Measurements from ENCODE around the gene VSTM2B.
"Not testable (repeated sequence)": the region's sequence is repeated elsewhere in the genome, so short reads cannot be mapped to it uniquely, and the experiment has no call there.

VSTM2B gene

DNA sequence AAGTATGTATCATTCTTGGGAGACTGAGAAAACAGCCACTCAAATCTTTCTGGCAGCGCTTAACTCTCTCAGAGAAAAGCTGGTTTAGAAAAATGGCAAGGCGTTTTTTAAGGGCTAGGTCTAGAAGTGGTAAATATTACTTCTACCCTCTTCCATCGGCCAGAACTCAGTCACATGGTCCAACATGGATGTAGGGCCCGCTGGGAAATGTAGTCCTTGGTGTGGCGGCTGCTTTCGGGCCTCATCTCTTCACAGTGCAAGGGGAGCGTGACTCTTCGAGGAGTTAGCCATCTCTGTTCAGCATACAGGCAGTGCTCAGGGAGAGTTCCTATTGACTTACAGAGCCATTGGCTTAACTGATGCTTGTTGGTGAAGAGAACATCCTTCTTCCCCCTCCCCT lies 6.3 kb downstream of the VSTM2B start:
- DNase-seq, result no peak

DNA sequence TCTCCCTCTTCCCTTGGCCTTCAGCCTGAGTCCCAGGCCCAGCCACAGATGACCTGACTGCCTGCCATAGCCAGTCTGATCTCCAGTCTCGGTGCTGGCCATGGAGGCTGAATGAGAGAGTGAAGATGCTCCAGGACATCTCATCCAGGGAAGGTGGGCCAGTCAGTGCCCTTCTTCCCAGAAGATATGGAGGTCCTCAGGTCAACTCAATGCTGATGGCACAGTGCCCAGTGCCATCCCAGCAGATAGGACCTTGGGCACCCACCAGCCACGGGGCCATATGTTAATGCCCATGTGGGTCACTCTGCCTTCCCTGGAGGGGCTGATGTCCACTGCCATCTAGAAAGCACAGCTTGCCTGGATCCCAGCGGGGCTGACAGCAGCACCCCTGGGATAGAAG lies 7.2 kb downstream of the VSTM2B start:
- DNase-seq, result no peak

DNA sequence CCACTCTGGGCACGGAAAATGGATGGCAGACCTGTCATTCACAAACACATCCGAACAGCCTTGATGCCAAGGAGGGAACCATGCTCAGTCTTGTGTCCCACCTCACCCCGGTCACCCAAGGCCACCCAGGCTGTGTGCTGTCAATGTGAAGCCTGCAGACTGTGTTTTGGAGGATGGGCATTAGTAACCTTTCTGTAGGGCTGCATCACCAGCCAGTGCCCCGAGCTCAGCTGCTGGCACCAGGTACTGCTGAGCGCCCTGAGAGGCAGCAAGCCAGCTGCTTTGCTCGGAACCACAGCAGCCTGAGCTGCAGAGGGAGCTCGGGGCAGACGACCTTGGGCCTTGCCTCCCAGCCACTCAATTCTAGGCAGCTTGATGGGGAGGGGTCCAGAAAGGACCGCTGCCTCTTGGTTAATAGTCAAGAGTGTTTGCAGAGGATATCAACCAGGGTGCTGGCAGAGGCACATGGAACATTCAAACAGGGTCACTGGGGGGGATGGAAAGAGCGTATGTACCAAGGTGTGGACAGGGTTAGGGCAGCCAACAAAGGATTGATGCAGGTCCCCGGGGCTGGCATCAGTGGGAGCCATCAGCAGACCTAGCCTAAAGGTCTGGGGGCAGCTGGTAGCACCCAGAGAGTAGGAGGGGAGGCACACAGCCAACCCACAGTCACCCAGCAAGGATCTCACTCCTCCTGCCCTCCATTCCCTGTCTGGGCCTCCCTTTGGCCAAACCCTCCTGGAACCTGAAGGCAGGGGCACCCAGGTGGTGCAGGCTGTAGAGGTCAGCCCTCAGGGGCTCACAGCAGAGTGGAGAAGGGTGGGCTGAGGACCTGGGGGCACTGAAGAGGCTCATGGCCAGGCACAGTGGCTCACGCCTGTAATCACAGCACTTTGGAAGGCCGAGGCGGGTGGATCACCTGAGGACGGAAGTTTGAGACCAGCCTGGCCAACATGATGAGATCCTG lies 8.1 kb downstream of the VSTM2B start:
- no peak for DNase-seq

DNA sequence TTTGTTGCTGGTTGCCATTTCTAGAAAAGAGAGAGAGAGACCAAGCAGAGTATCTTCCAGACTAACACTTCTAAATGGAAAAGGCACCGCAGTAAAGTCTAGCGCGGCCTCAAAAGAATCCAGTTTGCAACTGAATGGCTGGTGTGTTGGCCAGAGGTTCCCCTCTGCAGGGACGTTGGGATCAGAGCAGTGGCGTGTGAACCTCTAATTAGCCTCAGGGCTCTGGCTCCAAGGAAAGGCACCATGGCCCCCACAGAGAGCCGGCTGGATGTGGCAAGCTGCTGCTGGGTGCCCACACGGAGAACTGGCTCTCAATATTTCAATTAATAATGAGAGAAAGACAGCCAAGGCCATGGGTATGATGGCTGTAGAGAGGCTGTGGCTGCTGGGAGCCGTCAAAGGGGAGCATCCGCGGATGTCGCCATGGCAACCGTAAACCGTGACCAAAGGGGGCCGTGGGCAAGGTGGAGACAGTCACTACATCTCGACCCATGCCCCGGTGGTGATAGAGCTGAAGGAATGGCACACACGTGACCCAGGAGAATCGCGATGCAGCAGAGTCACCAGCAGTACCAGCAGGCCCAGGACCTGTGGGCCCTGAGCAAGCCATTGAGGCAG lies 9.5 kb downstream of the VSTM2B start:
- DNase-seq, result no peak

DNA sequence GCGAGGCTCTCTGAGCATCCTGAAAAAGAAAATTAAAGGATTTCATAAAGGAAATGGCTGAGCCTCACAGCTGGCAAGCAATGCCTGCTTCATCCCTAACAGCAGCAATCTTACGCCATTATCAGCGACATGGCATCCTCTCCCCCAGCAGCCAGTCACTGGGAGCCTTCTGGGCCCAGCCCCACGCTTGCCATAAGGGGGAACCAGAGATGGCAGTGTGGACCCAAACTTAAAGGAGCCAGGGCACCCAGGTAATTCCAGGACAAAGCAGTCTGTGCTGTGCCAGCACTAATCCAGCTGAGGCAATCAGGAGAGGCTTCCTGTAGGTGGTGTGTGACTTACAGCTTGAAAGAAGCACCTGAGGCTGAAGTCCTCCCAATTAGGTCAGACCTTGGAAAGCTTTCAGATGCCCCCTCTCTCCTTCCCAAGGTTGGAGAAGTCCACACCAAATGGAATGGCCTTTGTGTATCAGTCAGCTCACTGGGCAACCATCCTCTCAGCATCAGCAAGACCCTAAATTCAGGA lies 10.3 kb downstream of the VSTM2B start:
- DNase-seq, result no peak

DNA sequence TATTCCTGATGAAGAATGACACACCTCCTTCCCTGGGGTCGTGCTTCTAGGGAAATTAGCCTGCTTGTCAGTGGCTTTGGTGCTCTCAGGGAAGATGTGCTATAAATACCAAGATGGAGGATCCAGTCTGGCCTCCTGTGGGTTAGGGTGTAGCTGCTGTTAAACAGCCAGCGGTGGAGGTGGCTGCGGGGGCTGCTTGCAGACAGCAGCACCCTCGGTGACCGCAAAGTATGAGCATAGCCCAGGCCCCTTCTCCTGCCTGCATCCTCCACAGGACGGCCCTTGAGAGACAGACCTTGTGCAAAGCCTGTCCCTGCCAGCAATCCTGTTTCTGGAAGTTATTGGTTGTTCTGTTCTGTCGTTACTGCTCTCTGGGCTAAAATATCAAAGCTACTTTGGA lies 11.4 kb downstream of the VSTM2B start:
- DNase-seq, result no peak

DNA sequence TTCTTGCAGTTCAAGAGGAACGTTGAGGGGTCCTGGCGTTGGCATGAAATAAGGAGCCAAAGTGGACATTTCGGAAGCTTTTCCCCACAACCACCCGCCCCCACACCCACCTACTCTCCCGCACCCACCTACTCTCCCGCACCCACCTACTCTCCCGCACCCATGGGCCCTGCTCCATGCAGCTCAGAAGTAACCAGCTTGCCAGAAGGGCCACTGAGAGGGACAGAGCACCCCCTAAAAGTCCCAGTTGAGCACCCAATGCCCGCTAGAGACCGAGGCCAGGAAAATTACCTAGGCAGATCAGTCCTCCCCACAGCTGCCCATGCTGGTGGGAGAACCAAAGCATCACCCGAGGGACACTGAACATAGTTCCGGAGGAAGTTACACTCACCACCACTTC lies 11.8 kb downstream of the VSTM2B start:
- DNase-seq, result no peak

DNA sequence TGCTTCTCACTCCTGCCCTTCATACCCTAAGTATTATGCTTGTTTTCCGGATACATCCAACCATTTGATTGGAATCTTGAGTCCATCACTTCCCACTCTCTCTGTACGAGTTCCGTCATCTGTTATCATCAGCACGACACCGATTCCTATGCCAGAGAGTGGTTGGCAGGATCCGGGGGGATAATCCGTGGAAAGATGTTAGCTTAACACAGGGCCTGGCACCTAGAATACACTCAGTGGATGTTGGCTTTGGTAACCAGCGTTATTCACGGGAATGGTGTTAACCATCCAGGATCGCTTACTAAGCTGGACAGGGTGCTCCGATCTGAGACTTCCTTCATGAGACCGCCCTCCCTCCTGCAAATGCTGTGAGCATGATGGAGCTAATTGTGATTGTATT lies 12.4 kb downstream of the VSTM2B start:
- no peak for DNase-seq

DNA sequence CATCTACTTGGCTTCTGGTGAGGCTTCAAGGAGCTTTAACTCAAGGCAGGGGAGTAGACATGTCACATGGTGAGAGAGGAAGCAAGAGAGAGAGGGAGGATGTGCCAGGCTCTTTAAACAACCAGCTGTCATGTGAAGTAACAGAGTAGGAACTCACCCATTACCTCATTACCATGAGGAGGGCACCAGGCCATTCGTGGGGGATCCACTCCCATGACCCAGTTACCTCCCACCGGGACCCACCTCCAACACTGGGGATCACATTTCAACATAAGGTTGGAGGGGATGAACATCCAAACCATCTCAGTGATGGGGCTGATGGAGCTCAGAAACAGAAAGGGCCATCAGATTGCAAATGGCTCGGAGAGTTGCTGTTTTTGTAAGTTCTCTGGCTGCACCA lies 12.9 kb downstream of the VSTM2B start:
- DNase-seq, result no peak

DNA sequence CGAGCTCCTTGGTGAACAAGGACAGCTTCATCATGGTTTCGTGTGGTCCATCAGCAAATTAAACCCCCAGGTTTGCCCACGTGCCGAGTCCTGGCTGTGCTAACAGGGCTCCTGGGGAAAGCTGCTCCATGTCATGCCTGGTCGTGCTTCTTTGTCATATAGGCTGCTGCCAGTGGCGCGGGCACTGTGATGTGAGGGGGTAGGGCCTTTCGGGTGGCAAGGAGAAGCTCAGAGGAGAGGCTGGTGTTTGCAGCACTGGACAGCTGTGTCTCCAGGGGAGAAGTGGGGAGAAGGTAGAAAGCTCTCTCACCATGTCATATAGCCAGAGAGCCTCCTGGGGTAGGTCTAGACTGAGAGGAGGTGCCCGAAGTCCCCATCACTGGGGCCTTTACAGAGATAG lies 13.3 kb downstream of the VSTM2B start:
- no peak for DNase-seq

DNA sequence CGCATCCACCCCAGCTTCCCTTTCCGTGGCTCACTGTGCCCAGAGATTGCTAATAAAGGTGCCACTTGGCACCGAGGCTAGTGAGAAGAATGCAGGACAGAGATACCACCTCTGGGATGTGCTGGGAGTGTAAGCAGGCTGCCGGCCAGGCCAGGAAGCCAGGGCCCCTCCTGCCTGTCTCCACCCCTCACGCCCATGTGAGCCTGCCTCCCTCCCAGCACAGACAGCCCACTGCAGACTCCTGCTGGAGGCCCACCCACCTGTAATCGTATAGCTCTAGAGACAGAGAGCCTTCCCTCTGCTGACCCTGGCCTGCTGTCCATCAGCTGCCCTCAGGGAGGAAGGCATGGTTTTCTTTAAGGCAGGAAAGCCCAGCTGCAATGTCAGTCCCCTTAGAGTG lies 13.9 kb downstream of the VSTM2B start:
- DNase-seq, result no peak

DNA sequence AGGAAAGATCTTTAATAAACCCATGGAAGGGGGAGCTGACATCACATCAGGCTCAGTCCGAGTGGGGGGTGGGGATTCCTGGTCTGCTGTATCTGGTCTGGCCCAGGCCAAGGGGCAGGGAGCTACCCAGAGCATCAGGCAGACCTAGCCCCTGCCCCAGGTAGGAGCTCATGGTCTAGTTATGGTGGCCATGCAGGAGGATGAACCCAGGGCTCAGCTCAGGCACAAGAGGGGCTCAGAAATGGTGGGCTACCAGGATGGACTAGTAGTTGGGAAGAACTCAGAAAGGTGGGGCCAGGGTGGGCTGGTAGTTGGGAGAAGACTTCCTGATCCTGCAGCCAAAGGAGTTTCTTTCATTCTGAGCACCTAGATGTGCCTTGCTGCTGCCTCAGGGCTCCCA lies 14.3 kb downstream of the VSTM2B start:
- no peak for DNase-seq

DNA sequence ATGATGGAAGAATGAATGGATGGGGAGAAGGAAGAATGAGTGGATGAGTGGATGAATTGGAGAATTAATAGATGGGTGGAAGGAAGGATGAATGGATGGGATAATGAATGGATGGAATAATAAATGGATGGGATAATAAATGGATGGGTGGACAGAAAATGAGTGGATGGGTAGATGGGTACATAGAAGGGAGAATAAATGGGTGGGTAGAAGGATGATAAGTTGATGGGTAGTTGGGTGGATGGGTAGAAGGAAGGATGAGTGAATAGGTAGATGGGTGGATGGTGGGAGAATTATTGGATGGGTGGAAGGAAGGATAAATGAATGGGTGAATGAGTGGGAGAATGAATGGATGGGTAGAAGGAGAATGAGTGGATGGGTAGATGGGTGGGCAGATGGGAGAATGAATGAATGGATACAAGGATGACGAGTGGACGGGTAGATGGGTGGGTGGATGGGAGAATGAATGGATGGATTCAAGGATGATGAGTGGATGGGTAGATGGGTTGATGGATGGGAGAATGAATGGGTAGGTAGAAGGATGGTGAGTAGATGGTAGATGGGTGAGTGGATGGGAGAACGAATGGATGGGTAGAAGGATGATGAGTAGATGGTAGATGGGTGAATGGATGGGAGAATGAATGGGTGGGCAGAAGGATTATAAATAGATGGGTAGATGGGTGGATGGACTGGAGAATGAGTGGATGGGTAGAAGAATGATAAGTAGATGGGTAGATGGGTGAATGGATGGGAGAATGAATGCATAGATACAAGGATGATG lies 15.9 kb downstream of the VSTM2B start:
- DNase-seq, result no peak

DNA sequence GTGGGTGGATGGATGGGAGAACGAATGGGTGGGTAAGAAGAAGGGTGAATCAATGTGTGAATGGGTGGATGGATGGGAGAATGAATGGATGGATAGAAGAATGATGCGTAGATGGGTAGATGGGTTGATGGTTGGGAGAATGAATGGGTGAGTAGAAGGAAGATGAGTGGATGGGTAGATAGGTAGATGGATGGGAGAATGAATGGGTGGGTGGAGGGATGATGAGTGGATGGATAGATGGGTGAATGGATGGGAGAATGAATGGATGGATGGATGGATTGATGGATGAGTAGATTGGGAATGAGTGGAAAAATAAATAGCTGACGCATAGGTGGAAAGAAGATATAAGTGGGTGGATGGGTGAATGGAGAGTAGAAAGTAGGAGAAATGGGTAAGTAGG lies 16.5 kb downstream of the VSTM2B start:
- DNase-seq, result no peak

DNA sequence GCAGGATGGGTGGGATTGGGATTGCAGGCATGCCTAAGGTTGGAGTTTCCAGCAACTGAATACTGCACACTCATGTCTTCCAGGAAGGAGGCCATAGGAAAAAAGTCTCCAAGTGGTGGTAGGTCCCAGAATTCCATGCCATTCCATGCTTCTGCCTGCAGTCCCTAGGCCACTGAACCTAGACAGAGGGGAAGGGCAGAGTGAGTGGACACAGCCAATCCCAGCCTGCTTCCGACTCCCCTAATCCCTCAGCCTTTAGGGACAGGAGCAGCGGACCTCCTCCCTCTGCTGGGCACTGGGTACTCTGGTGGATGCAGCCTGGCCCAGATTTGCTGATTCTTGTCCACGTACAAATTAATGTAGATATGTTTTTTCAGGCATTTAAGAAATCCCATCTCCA lies 17.0 kb downstream of the VSTM2B start:
- DNase-seq, result no peak

DNA sequence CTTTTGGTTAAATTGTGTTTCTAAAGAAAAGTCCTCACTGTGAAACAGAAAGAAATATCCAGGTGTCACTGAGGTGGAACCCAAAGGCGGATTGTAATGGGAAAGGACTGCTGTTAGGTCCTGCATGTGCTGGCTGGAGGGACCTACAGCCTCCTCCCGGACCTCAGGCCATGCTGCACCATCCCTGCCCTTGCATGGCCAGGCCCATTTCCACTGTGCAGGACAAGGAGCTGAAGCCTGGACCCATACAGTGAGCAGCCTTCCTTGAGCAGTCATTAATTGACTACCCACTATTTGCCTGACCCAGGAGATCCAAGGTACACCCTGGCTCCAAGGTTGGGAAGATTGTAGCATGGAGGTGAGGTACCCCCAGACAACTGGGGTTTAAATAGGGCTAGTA lies 17.6 kb downstream of the VSTM2B start:
- no peak for DNase-seq

DNA sequence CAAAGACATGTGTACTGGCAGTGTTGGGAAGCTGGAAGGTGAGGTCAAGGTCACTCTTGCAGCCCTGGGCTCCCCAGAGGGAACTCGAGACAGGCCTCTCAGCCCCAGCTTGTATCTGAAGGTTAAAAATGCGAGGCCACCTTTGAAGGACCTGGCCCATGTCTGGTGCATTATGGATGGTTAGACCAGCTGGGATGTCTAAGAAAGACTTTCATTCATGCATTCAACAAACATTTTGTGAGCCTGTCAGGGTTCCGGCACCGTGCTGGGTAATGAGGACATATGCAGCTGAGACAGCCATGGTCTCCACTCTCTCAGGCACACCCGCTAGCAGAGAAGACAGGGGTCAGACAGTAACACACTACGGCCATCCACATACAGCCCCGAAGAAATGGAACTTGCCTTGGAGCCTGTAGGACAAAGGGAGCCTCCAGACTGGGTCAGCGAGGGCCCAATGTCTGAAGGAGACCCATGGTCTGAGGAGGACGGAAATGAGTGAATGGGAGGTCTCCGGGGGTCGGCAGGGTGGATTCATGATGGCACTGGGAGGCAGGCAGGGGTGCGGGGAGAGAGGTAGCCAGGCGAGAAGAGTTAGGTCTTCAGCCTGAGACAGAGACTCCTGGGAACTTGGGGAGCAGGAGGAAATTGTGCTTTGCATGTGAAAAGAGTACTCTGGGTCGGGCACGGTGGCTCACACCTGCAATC lies 19.0 kb downstream of the VSTM2B start:
- DNase-seq, result no peak

DNA sequence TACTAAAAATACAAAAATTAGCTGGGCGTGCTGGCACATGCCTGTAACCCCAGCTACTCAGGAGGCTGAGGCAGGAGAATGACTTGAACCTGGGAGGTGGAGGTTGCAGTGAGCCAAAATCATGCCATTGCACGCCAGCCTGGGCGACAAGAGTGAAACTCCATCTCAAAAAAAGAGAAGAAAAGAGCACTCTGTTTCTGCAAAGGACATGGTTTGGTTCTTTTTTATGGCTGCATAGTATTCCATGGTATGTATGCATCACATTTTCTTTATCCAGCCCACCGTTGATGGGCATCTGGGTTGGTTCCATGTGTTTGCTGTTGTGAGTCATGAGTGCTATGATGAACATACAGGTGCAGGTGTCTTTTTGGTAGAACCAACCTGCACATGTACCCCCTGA lies 19.7 kb downstream of the VSTM2B start:
- DNase-seq, result not testable (repeated sequence)

DNA sequence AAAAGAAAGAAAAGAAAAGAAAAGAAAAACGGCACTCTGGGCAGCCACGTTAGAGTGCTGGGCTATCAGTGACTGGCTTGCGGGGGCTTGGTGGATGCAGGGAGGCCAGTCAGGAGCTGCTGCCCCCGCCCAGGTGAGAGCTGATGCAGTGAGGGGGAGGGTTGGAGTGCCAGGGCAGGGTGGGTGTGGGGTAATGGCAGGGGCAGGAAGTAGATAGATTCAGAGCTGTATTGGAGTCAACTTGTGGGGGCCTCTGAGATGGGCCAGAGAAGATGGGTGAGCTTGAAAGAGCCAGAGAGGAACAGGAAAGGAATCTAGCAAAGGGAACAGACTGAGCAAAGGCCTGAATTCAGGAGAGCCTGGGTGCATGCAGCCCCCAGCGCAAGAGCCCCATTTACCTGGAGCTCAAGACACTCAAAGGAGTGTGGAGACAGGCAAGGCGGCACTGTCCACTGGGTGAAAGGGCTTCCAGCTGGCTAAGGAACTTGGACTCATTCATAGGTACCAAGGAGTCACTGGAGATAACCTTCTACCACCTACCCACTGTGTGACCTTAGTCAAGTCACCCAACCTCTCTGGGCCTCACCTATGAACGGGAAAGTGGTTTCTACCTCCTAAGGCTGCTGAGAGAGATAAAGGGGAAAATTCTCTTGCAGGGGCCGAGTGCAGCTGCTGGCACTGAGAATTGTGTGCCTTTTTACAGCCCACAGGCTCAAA lies 20.2 kb downstream of the VSTM2B start:
- DNase-seq, result no peak

DNA sequence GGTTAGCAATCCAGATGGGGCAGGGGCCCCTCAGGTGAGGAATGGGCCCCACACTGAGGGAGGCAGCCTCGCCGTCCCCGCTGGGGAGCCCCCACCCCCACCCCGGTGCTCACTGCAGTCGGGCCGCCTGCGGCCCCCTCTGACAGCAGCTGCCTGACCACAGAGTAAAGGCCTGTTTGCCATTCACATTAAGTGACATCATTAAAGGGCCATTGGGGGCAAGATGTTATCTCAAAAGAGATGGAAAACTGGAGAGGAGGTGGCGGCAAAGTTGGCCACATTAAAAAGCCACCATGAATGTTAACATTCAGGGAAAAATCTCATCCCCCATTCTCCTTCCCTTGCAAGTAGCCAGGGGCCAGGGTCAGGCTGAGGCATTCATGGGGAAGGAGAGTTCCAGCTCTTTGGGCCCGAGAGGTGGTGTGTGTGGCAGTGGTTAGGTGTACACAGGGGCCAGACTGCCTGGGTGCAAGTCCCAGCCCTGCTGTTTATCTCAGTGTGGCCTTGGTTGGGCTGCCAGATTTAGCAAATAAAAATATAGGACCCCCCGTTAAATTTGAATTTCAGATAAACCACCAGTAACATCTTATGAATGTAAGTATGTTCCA lies 20.9 kb downstream of the VSTM2B start:
- DNase-seq, result no peak

DNA sequence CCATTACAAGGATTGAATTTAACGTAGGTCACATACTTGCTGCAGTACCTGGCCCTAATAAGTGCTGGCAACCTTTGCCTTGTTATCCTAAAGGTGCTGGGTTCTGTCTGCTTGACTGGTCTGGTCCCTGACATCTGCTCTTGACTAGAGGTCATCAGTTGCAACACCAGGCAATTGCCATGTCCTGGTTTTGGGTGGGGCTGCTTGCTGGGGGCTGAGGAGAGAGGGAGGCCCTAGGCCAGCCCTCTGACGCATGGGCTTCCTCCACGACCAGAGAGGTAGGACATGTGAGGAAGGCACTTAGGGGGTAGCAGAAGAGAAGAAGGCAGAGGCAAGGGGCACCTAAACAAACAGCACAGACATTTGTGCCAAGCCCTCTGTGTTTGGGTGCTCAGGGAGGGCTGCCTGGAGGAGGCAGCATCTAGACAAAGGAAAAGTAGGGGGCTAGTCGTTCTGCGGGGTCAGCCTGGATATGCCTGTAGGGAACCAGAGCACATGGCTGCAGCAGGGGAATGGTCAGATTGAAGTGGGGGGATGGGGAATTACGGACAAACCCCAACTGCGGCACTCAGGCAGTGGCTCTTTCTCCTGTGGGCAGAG lies 21.7 kb downstream of the VSTM2B start:
- DNase-seq, result no peak

Measured in inflammatory macrophage treated with lipopolysaccharide for 1 hour (primary cell).